Adrenal gland (tissue), 5 donors: ENCODE results near the gene PPT2.

Experiments
- POLR2A ChIP-seq, 2 donors: fragments of 450-650 bp; IDR thresholded peaks; one replicate each; pipeline ENCODE4 v1.6.1; 2017; ENCODE audit warnings: antibody characterized with exemption in 2 of 2, mild to moderate bottlenecking in 2 of 2, moderate library complexity in 1 of 2
- TF ChIP-seq, protein P1 (sequence below), 6 experiments: fragments of 450-650 bp in 4 of 6; fragments of 200-600 bp in 2 of 6; sonication (generic) in 1 of 6; IDR thresholded peaks; 1 replicate in 5 of 6; 2 replicates in 1 of 6; pipeline versions ENCODE4 v1.5.1 to v1.8.0; 2016 to 2021; ENCODE audit warnings: antibody characterized with exemption in 6 of 6, mild to moderate bottlenecking in 2 of 6, moderate library complexity in 1 of 6
- donor health status: DM: no; HTN: no; CAD: no.

DNA sequence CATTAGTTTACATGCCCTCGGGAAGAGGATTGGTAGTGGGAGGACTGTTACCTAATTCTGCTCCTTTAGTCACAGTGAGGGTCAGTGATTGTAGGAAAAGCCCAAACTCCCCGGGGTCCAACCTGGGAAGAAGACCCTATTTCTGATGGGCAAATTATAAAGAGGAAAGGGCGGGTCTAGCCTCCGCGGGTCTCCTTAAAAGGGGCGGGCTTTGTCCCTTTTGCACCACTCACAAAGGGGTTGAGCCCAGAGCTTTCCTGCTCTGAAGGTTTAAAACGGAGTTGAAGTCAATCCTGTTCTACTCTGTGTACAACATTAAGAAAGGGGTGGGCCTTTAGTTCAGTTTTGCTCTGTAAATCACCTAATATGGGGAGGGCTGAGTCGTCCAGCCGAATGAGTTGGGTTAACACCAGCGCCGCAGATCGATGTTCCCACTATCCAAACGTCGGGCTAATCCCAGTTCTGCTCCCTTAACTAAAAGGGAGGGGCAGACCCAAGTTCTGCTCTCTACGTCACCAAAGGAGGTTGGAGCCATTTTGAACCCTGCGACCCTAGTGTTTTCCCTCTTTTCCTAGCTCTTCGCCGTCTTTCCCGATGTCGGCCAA, 23.3 kb downstream of the PPT2 start:
- TF ChIP-seq POLR2A (IDR thresholded peaks at IDR 0.05) = peak in 1 of 2 donors; percentile 40
- TF ChIP-seq, protein P1, sequence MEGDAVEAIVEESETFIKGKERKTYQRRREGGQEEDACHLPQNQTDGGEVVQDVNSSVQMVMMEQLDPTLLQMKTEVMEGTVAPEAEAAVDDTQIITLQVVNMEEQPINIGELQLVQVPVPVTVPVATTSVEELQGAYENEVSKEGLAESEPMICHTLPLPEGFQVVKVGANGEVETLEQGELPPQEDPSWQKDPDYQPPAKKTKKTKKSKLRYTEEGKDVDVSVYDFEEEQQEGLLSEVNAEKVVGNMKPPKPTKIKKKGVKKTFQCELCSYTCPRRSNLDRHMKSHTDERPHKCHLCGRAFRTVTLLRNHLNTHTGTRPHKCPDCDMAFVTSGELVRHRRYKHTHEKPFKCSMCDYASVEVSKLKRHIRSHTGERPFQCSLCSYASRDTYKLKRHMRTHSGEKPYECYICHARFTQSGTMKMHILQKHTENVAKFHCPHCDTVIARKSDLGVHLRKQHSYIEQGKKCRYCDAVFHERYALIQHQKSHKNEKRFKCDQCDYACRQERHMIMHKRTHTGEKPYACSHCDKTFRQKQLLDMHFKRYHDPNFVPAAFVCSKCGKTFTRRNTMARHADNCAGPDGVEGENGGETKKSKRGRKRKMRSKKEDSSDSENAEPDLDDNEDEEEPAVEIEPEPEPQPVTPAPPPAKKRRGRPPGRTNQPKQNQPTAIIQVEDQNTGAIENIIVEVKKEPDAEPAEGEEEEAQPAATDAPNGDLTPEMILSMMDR (IDR thresholded peaks at IDR 0.05) = no peak
